ENCODE measurements around the gene CNN2.

DNA sequence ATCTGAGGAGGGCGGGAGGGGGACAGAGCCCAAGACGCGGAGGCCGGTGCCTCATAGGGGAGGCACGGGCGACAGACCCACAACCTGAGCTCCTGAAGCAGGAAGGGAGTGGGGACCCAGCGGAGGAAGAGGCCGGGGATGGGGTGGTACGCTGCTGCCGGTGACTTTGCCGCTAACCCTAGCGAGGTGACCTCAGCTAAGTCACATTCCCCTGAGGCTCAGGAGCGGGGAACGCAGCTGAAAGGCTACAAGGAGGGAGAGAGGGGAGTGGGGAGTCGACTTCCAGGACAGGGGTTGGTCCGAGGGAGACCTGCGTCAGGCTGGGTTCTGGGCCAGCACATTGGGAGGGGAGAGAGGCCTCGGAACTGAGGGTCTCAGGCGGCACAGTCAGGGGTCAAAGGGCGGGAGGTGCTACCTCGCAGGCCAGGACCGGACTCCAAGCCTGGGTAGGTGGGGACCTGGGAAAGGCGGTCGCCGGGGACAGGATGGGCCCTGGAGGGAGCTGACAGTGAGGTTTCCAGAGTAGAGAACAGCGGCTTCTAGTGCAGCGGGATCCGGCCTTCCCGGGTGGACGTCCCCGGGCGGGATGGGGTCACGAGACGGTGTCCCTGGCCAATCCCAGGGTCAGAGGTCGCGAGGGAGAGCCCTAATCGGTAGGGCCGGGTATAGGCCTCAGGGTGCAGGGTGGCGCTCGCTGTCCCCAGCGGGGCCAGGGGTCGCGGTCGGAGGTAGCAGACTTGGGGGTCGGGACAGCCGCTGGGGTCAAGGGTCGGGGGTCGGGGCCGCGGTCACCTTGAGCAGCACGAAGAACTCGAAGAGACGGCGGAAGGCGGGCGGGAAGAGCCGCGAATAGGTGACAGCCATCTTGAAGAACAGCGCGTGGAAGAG is 6.2 kb upstream of the CNN2 start:
- TF ChIP-seq CTCF (IDR thresholded peaks at IDR 0.05) (no peak), POLR2A (IDR thresholded peaks at IDR 0.05; ENCODE audit: low read length) (no peak), NPAS2 (CRISPR knock-in tag; IDR thresholded peaks at IDR 0.05; ENCODE audit: borderline replicate concordance) (no peak), RAD21 (conservative IDR thresholded peaks at IDR 0.05 in 1 of 2, IDR thresholded peaks at IDR 0.05 in 1 of 2) (no peak), ZC3H11A (IDR thresholded peaks at IDR 0.05) (no peak), NFE2L2 (conservative IDR thresholded peaks at IDR 0.05; ENCODE audit: low read length) (no peak)
